GM12892 (cell line): ENCODE results near the gene CLDN1.

Experiments used
- POLR2A ChIP-seq: IDR thresholded peaks from 2 replicates; pipeline ENCODE4 v1.6.1; 2011; ENCODE audit warnings: low read depth, low read length, control low read depth
- POLR2AphosphoS5 ChIP-seq: IDR thresholded peaks from 2 replicates; pipeline ENCODE4 v1.6.1; 2011; ENCODE audit warnings: low read depth, low read length, control low read depth

DNA sequence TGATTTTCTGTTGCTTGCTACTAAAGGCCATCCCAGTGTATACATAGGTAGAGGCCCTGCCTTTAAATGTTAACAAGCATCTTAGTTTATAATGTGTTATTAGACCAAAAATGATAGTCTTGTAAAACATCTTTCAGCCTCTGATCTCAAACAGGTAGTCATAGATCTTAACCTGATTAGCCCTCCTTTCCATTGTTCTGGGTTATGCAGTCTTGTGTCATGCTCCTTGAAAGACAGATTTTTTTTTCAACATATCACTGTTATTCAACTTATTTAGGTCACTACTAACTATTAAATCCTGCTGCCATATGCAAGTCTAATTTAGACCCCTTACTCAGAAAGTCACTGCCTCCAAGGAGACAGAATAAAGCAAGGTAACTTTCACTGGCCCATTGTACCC lies 46.6 kb upstream of the CLDN1 start:
- TF ChIP-seq POLR2AphosphoS5 = no peak
- no peak for TF ChIP-seq POLR2A
